Right atrium auricular region (tissue), 2 donors: ENCODE data around the gene C1orf210. TPM values are rescaled to one million over a fixed set of nuclear protein-coding genes. Genes with fewer than 3 reads are reported as not detected.

ENCODE experiments used
- DNase-seq: peaks from one replicate; pipeline ENCODE4 v3.0.0-alpha.2; 2019; ENCODE audit warnings: low spot score
- H3K27ac ChIP-seq, 2 donors: fragments of 200-600 bp; sonication (generic); 1 replicate in 1 of 2; 2 replicates in 1 of 2; pipeline ENCODE4 v1.5.1; 2016 to 2019
- H3K27me3 ChIP-seq, 2 donors: fragments of 200-600 bp; sonication (generic); one replicate each; pipeline versions ENCODE4 v1.5.1 to v1.6.0; 2017 to 2019
- H3K36me3 ChIP-seq: fragments of 200-600 bp; sonication (generic); one replicate; pipeline ENCODE4 v1.5.1; 2016
- H3K4me1 ChIP-seq, 2 donors: fragments of 200-600 bp; sonication (generic); one replicate each; pipeline versions ENCODE4 v1.5.1 to v1.6.0; 2017 to 2019
- H3K4me3 ChIP-seq, 2 donors: fragments of 200-600 bp; sonication (generic); 1 replicate in 1 of 2; 2 replicates in 1 of 2; pipeline ENCODE4 v1.5.1; 2017 to 2019; ENCODE audit warnings: mild to moderate bottlenecking in 1 of 2, moderate library complexity in 1 of 2
- H3K9me3 ChIP-seq, 2 donors: fragments of 200-600 bp; sonication (generic); one replicate each; pipeline ENCODE4 v1.5.1; 2019
- CTCF ChIP-seq, 2 donors: fragments of 200-600 bp; sonication (generic); IDR thresholded peaks; one replicate each; pipeline ENCODE4 v1.5.1; 2019; ENCODE audit warnings: antibody characterized with exemption in 2 of 2
- total RNA-seq, 2 donors: library from RNA; depleted of rRNA; stranded (reverse); fragments of >200 nt; gene quantifications; one replicate each; pipeline ENCODE4 v1.1.0, GENCODE V29; 2016

Gene C1orf210
- total RNA-seq, 2 donors from 2014 or later: not detected

GRCh38 chr1:43284065-43284464, 1.3 kb downstream of the C1orf210 start:
- Histone ChIP-seq H3K36me3 (no peaks in the 10 kb centered on the region), H3K4me1 (no peaks in the 10 kb centered on the region), H3K27ac (no peak overlapping the region), H3K9me3 (no peaks in the 10 kb centered on the region), H3K4me3 (no peak overlapping the region), H3K27me3 (no peaks in the 10 kb centered on the region)
- TF ChIP-seq CTCF (IDR thresholded peaks at IDR 0.05): no peak
- no peak for DNase-seq

GRCh38 chr1:43282220-43283195, 2.9 kb downstream of the C1orf210 start:
- no peaks in the 10 kb centered on the region for H3K9me3 ChIP-seq
- TF ChIP-seq CTCF (IDR thresholded peaks at IDR 0.05): no peak
- H3K36me3 ChIP-seq: no peaks in the 10 kb centered on the region
- no peaks in the 10 kb centered on the region for H3K4me1 ChIP-seq
- no peak overlapping the region for H3K27ac ChIP-seq
- no peaks in the 10 kb centered on the region for H3K27me3 ChIP-seq
- no peak overlapping the region for H3K4me3 ChIP-seq
- no peak for DNase-seq

GRCh38 chr1:43280692-43281091, 4.7 kb downstream of the C1orf210 start:
- Histone ChIP-seq H3K9me3 (no peaks in the 10 kb centered on the region), H3K4me1 (no peaks in the 10 kb centered on the region), H3K4me3 (no peak overlapping the region), H3K27me3 (no peaks in the 10 kb centered on the region), H3K27ac (no peak overlapping the region), H3K36me3 (no peaks in the 10 kb centered on the region)
- TF ChIP-seq CTCF (IDR thresholded peaks at IDR 0.05): no peak
- no peak for DNase-seq

- no peak overlapping the region for H3K4me3 ChIP-seq
- H3K27ac ChIP-seq: no peak overlapping the region
- no peaks in the 10 kb centered on the region for H3K9me3 ChIP-seq
- no peaks in the 10 kb centered on the region for H3K27me3 ChIP-seq
- H3K4me1 ChIP-seq: no peaks in the 10 kb centered on the region
- no peak for DNase-seq
- H3K36me3 ChIP-seq: no peaks in the 10 kb centered on the region
- TF ChIP-seq CTCF (IDR thresholded peaks at IDR 0.05): no peak
Measured at GRCh38 chr1:43279666-43280065, 5.7 kb downstream of the C1orf210 start.

GRCh38 chr1:43279161-43279560, 6.2 kb downstream of the C1orf210 start:
- no peak overlapping the region for H3K27ac ChIP-seq

More at GRCh38 chr1:43279161-43279560, 6.2 kb downstream of the C1orf210 start:
- H3K27me3 ChIP-seq: no peaks in the 10 kb centered on the region
- no peak overlapping the region for H3K4me3 ChIP-seq
- H3K9me3 ChIP-seq: no peaks in the 10 kb centered on the region
- H3K36me3 ChIP-seq: no peaks in the 10 kb centered on the region
- no peak for TF ChIP-seq CTCF (IDR thresholded peaks at IDR 0.05)
- DNase-seq: no peak
- peaks cover 0 to 5% of the 10 kb centered on the region in 2 donors for H3K4me1 ChIP-seq
